ENCODE data around the gene ARF1.

Gene ARF1

DNA sequence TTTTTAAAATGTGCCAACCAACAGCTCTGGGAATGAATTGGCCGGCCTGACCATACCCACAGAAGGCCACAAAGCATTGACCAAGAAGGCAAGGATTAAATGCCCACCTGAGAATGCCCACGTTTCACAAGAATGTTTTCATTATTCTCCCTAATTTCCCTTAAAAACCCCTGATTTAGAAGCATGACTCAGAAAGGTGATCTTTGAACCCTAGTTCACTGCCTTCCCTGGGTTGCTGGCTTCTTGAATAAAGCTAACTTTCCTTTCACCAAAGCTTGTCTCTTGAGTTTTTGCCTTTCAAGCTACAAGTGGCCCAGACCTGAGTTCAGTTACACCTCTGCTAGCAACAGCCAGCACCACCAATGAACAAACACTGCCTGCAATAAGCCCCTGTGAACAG lies 41.0 kb downstream of the ARF1 start:
- no peak for DNase-seq

DNA sequence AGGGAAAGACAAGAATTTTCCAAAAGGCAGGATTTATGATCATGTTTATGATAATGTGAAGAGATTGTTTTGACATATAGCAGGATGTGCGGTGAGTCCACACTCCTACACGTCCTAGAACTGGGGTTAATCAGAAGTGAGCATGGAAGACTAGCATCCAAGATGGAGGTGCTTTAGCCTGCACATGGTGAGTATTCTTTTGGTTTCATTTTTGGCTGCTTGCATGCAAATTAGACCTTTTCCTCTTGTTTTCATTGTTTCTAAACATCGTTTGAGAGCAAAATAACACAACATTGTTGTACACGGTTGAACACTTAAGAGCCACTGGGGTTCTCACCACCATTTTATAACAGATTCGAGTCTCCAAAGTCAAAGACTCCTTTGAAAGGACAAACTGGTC lies 42.7 kb downstream of the ARF1 start:
- DNase-seq: no peak

GRCh38 chr1:228131766-228132165 lies 49.3 kb downstream of the ARF1 start:
- DNase-seq: no peak

DNA sequence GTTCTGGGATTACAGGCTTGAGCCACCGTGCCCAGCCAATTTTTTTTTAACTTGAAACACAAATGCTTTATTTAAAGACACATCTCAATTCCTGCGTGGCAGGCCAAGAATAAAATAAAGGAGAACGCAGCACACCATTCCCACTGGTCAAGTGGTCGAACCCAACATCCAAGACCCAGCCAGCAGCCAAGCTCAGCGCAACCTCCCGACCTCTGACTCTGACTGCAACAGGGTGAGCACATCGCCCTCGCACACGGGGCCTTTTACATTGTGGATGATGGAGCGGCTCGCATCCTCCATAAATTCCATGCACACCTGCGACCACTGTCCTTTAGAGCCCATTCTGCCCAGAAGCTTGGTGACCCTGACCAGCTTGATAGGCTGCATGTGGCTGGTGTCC lies 52.1 kb downstream of the ARF1 start:
- DNase-seq: no peak

GRCh38 chr1:228136901-228137300 lies 54.4 kb downstream of the ARF1 start:
- no peak for DNase-seq

DNA sequence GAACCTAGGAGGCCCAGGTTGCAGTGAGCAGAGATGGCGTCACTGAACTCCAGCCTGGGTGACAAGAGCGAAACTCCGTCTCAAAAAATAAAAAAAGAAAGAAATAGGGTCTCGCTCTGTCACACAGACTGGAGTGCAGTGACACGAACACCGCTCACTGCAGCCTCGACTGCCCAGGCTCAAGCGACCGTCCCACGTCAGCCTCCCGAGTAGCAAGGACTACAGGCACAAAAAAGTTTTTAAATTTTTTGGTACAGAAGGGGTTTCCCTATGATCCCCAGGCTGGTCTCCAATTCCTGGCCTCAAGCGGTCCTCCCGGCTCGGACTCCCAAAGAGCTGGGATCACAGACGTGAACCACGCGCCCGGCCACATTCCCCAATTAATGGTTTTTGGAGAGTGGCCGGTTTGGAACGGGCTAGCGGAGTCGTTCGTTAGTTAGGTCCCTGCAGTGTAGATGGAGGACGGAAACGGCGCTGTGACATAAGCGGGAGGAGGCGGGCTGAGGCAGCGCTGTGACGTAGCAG lies 57.0 kb downstream of the ARF1 start:
- no peak for DNase-seq

GRCh38 chr1:228139931-228140723 lies 57.6 kb downstream of the ARF1 start, which contains the start of gene GUK1:
Gene GUK1, plus strand, starts transcription at chr1:228140279. Its CDS starts 24 bp downstream, at chr1:228140303.
- peak; percentile 97 for DNase-seq

DNA sequence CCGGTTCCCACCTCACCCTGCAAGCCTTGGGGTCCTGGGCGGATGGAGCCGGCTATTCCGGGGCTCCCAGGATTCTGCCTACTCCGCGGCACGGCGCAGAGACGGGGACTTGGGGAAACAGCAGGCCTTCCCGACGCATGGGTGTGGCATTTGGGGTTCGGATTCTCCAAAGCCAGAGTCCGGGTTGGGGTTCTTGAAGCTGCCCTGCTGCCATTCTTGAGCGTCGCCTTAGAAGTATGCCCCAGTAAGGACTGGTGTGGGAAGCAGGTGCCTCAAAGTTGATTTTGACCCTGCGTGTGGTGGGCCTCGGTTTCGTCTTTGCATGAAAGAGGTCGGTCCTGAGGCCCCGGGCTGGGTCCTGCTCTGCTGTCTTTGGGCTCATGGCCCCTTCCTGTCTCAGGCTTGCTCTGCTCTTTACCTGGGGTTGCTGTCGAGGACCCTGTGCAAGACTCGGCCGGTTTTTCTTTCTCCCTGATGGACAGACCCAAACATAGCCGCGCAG lies 58.3 kb downstream of the ARF1 start:
- no peak for DNase-seq

DNA sequence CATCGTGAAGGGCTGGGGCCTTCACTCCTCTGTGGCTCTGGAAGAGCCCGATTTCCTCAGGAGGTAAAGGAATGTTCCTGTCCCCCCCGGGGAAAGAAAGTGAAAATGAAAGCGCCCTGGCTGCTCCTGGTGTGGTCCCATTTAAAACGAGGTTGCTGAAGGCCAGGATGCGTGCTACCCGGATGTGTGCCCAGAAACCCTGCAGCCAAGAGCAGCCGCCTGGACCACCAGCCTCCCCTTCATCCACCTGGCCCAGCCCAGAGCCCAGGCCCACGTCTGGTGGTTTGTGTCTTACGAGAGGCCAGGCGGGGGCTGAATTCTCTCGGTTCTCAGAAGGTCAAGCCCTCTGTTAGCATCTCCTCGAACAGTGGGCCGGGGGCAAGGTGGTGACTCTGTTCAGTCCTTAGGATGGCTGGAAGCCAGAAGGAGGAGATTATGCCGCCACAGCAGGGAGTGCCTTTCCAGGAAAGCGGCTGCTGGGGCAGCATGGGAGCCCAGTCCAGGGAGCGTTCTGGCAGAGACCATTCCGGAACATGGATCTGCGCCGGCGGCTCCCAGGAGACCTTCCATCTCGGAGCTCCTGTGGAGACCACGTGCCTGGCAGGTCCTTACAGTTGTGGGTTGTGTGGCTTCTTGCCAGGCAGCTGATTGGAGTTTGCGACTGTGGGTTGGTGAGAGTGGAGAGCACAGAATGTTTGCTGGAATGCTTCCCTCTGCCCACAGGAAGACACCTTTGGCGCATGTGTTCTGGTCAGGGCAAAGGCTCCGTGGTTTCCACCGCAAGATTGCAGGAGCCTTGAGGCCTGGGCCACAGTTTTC lies 58.9 kb downstream of the ARF1 start:
- no peak for DNase-seq

- no peak for DNase-seq
Observed at GRCh38 chr1:228142155-228142691, 59.7 kb downstream of the ARF1 start.

GRCh38 chr1:228142701-228143136 lies 60.2 kb downstream of the ARF1 start:
- DNase-seq: no peak

GRCh38 chr1:228143480-228144192 lies 61.1 kb downstream of the ARF1 start:
- DNase-seq: no peak

DNA sequence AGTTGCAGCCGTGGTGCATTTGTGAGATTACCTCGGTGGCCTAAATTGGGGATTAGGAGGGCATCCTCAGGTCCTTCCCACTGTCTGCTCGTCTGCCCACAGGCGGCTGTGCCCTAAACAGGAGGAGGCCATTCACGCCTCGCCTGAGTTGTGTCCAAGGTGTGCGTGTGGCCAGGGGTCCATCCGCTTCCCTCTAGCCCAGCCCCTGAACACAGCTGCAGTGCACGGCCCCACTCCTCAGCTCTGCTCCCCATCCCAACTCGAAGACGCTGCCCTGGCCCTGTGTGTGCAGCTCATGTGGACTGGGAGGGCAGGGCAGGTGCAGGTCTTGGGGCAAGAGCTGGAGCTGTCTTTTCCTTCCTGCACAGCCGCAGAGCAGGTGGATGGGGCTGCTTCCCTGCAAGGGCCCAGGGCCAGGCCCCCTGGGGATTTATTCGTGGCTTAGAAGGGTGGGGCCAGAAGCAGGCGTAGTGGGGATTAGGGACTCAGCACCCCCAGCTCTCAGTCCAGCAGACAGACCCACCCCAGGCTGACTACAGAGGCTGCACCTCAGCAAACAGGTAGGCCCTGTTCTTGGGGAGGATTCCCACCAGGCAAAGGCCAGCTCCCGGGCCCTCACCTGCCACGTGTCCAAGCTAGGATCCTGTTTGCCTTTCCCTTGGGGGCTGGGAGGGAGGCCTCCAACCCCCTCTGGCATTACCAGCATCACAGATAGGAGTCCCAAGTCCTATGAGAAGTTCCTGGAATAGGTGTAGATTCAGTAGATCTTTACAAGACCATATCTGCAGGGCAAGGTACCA lies 61.9 kb downstream of the ARF1 start:
- DNase-seq: no peak

- no peak for DNase-seq
Observed at GRCh38 chr1:228144993-228145343, 62.5 kb downstream of the ARF1 start.

- DNase-seq: no peak
Observed at GRCh38 chr1:228145463-228146416, 63.2 kb downstream of the ARF1 start.

- DNase-seq: no peak
Observed at GRCh38 chr1:228146417-228147150, 64.1 kb downstream of the ARF1 start.

- no peak for DNase-seq
Observed at GRCh38 chr1:228147151-228147693, 64.7 kb downstream of the ARF1 start.

- no peak for DNase-seq
Observed at GRCh38 chr1:228147768-228148167, 65.3 kb downstream of the ARF1 start.

- DNase-seq: no peak
Observed at GRCh38 chr1:228148196-228148861, 65.8 kb downstream of the ARF1 start.
